ENCODE results near the gene SLC25A13. TPM values are rescaled to one million over a fixed set of nuclear protein-coding genes. Genes with fewer than 3 reads are reported as not detected.

The SLC25A13 gene
- total and polyA plus RNA-seq, 2 of the 13 experiments (the other 11 are each of a cell fraction or from before 2014, with no cell fraction given), result 36.2 to 84.9 TPM

GRCh38 chr7:96075510-96076349 lies 246.2 kb downstream of the SLC25A13 start:
- Histone ChIP-seq H3K4me1 (ENCODE audit: insufficient read depth, low read length) (peaks cover 7% of the 10 kb centered on the region), H3K79me2 (ENCODE audit: insufficient read depth, low read length) (no peaks in the 10 kb centered on the region), H2AFZ (ENCODE audit: low read length) (peak overlapping the region; percentile 50), H3K9ac (ENCODE audit: insufficient read depth, low read depth, low read length) (no peak overlapping the region), H3K4me2 (ENCODE audit: low read depth, low read length) (peak overlapping the region; percentile 80), H3K27ac (ENCODE audit: extremely low read length, insufficient read depth, low read length) (no peak overlapping the region), H3K4me3 (replicated peaks in 1 of 3; ENCODE audit: insufficient read depth in 1 of 3, low read depth in 2 of 3, low read length in 3 of 3) (peak overlapping the region; percentile 53 to 56 (median 56)), H3K36me3 (replicated peaks in 1 of 2; ENCODE audit: control insufficient read depth in 1 of 2, insufficient read depth in 2 of 2, low read length in 2 of 2) (no peaks in the 10 kb centered on the region), H3K9me3 (ENCODE audit: low read length) (no peaks in the 10 kb centered on the region), H3K27me3 (ENCODE audit: control insufficient read depth in 1 of 2, insufficient read depth in 2 of 2, low read length in 2 of 2) (peaks cover 3 to 14% of the 10 kb centered on the region in 2 experiments; a peak in 3 of 5 replicates), H4K20me1 (ENCODE audit: insufficient read depth, low read length) (no peaks in the 10 kb centered on the region)
- ChIA-PET POLR2A (no interaction called here), CTCF (ENCODE audit: low intra/inter-chr PET ratio, low total read pairs) (interaction anchor here (1.2 to 2.1 kb wide), 2 partner anchors 952 to 989 kb away, joined by 5 to 13 read pairs; no protein-coding TSS in a partner anchor)
- BruUV-seq (replicated peaks), result no TSS peak
- DNase-seq (ENCODE audit: low spot score) (peak; percentile 55), FAIRE-seq (no peak), ATAC-seq (peak; percentile 99)
- in situ Hi-C loops (cut with HindIII; ENCODE audit: extremely low pct_ligation_motif_present, low pct_unique_long_range_greater_than_20kb), result loop anchor here (10.0 kb wide), 3 partner anchors 161 to 989 kb away; partner anchors contain the start of gene DLX5
- intact Hi-C loops (cut with micrococcal nuclease; ENCODE audit: unreplicated experiment), result loop anchor here (1.0 to 10.0 kb wide), 7 partner anchors 159 to 990 kb away; partner anchors contain the start of genes DLX6 and SEM1
- under 1% methylated on average over 15 of the region's 47 CpGs for WGBS (ENCODE audit: low lambda C conversion rate)
- TF ChIP-seq NFAT5 (CRISPR knock-in tag; IDR thresholded peaks at IDR 0.05) (no peak), FOXA3 (CRISPR knock-in tag; IDR thresholded peaks at IDR 0.05) (0 out of 2 replicates have a peak, but pooled peaks have one; percentile 7), ZNF547 (CRISPR knock-in tag; IDR thresholded peaks at IDR 0.05) (no peak), ZNF225 (CRISPR knock-in tag; IDR thresholded peaks at IDR 0.05) (no peak), ISL2 (CRISPR knock-in tag; IDR thresholded peaks at IDR 0.05) (no peak), ZNF501 (CRISPR knock-in tag; IDR thresholded peaks at IDR 0.05) (no peak), CC2D1A (CRISPR knock-in tag; IDR thresholded peaks at IDR 0.05) (no peak), KAT8 (CRISPR knock-in tag; IDR thresholded peaks at IDR 0.05) (no peak), ZNF530 (CRISPR knock-in tag; IDR thresholded peaks at IDR 0.05; ENCODE audit: low read depth) (no peak), ZNF567 (CRISPR knock-in tag; IDR thresholded peaks at IDR 0.05; ENCODE audit: borderline replicate concordance) (no peak), XBP1 (CRISPR knock-in tag; IDR thresholded peaks at IDR 0.05) (no peak), TEAD3 (CRISPR knock-in tag; optimal IDR thresholded peaks at IDR 0.05; ENCODE audit: borderline replicate concordance) (peak; percentile 21), FOSL2 (CRISPR knock-in tag; IDR thresholded peaks at IDR 0.05) (0 out of 2 replicates have a peak, but pooled peaks have one; percentile 10), GFI1 (CRISPR knock-in tag; IDR thresholded peaks at IDR 0.05; ENCODE audit: borderline replicate concordance) (no peak), KLF6 (CRISPR knock-in tag; IDR thresholded peaks at IDR 0.05) (no peak), ZNF782 (CRISPR knock-in tag; IDR thresholded peaks at IDR 0.05; ENCODE audit: borderline replicate concordance) (no peak), SRF (IDR thresholded peaks at IDR 0.05; ENCODE audit: low read depth, low read length) (no peak), KDM2A (CRISPR knock-in tag; IDR thresholded peaks at IDR 0.05; ENCODE audit: borderline replicate concordance, low read depth) (peak; percentile 57; the same call in 1 of the 2 replicates), ZBTB20 (CRISPR knock-in tag; IDR thresholded peaks at IDR 0.05; ENCODE audit: borderline replicate concordance, low read depth) (no peak)
